GM23248 (cell line): ENCODE measurements around the gene HUS1B.

Experiments
- EZH2 ChIP-seq: fragments of 200-600 bp; sonication (generic); IDR thresholded peaks from 2 replicates; pipeline ENCODE4 v1.6.1; 2018; ENCODE audit warnings: antibody characterized with exemption, mild to moderate bottlenecking; ENCODE audit not compliant: insufficient read depth, poor library complexity, severe bottlenecking
- EZH2phosphoT487 ChIP-seq: fragments of 200-600 bp; sonication (generic); IDR thresholded peaks from 2 replicates; pipeline ENCODE4 v1.6.1; 2018; ENCODE audit warnings: antibody characterized with exemption, moderate library complexity, mild to moderate bottlenecking, low read depth; ENCODE audit not compliant: insufficient read depth

- TF ChIP-seq EZH2 (no peak), EZH2phosphoT487 (no peak)
Observed at GRCh38 chr6:701700-702479, 45.0 kb upstream of the HUS1B start.
